WTC11 (cell line): Measurements from ENCODE around the gene GMIP. TPM values are rescaled to one million over a fixed set of nuclear protein-coding genes. Genes with fewer than 3 reads are reported as not detected.

Source experiments
- ATAC-seq: fragments of 200-7000 bp; cut with Tn5 transposase; 2 replicates; pipeline ENCODE4 v1.10.0; 2021; ENCODE audit warnings: mild to moderate bottlenecking, moderate library complexity
- CTCF ChIA-PET: fragments of 300-600 bp; sonication (Branson Sonifier 250); formaldehyde crosslinking; loops from one replicate; lab custom pipeline; 2021; ENCODE audit warnings: antibody characterized with exemption; lab: Charles Lee
- POLR2A ChIA-PET: fragments of 350-600 bp; sonication (Branson Sonifier 250); formaldehyde crosslinking; loops from one replicate; lab custom pipeline; 2021; ENCODE audit warnings: antibody characterized with exemption; lab: Charles Lee
- DNase-seq: peaks from one replicate; pipeline ENCODE4 v3.0.0; 2021; ENCODE audit warnings: low spot score
- H3K27ac Mint-ChIP-seq: 2 replicates; pipeline ENCODE4 v1.8.0; 2021; ENCODE audit warnings: mixed read lengths
- H3K27me3 Mint-ChIP-seq: 2 replicates; pipeline ENCODE4 v1.8.0; 2021; ENCODE audit warnings: low read depth, mild to moderate bottlenecking, moderate library complexity, mixed read lengths
- H3K36me3 Mint-ChIP-seq: 2 replicates; pipeline ENCODE4 v1.8.0; 2021; ENCODE audit warnings: mixed read lengths
- H3K4me1 Mint-ChIP-seq: 2 replicates; pipeline ENCODE4 v1.8.0; 2022; ENCODE audit warnings: mixed read lengths
- H3K4me3 Mint-ChIP-seq: 2 replicates; pipeline ENCODE4 v1.8.0; 2021; ENCODE audit warnings: mild to moderate bottlenecking, moderate library complexity, mixed read lengths
- H3K9me3 Mint-ChIP-seq: 2 replicates; pipeline ENCODE4 v1.8.0; 2021; ENCODE audit warnings: mixed read lengths
- CBFB ChIP-seq: sonication (generic); formaldehyde crosslinking; IDR thresholded peaks from 2 replicates; pipeline ENCODE4 v1.8.1; 2022; ENCODE audit warnings: mild to moderate bottlenecking, low read depth, missing genetic modification reagents
- FOXP1 ChIP-seq: sonication (generic); formaldehyde crosslinking; IDR thresholded peaks from 2 replicates; pipeline ENCODE4 v1.8.0; 2022; ENCODE audit warnings: missing genetic modification reagents, mild to moderate bottlenecking, moderate library complexity, borderline replicate concordance
- GRHL2 ChIP-seq: fragments of 250-450 bp; sonication (Bioruptor Pico); IDR thresholded peaks from 2 replicates; pipeline ENCODE4 v1.8.0; 2022; ENCODE audit warnings: mild to moderate bottlenecking, moderate library complexity; ENCODE audit not compliant: insufficient replicate concordance, severe bottlenecking
- HMGA2 ChIP-seq: fragments of 250-450 bp; sonication (Bioruptor Pico); IDR thresholded peaks from 2 replicates; pipeline ENCODE4 v1.4.0; 2021; ENCODE audit warnings: mild to moderate bottlenecking, moderate library complexity
- IRF2 ChIP-seq: sonication (generic); formaldehyde crosslinking; IDR thresholded peaks from 2 replicates; pipeline ENCODE4 v1.8.0; 2022; ENCODE audit warnings: low read depth, missing genetic modification reagents, borderline replicate concordance
- JAZF1 ChIP-seq: fragments of 250-450 bp; sonication (Bioruptor Pico); IDR thresholded peaks from 2 replicates; pipeline ENCODE4 v1.9.0; 2021; ENCODE audit warnings: moderate library complexity, mild to moderate bottlenecking, inconsistent platforms
- MXD4 ChIP-seq: fragments of 250-450 bp; sonication (Bioruptor Pico); IDR thresholded peaks from 2 replicates; pipeline ENCODE4 v1.8.0; 2021; ENCODE audit warnings: mild to moderate bottlenecking, moderate library complexity, borderline replicate concordance
- NR2C2 ChIP-seq: sonication (generic); formaldehyde crosslinking; IDR thresholded peaks from 2 replicates; pipeline ENCODE4 v1.8.0; 2022; ENCODE audit warnings: mild to moderate bottlenecking, missing genetic modification reagents
- NR3C1 ChIP-seq: sonication (generic); formaldehyde crosslinking; conservative IDR thresholded peaks from 2 replicates; pipeline ENCODE4 v1.8.1; 2023; ENCODE audit warnings: low read depth, mild to moderate bottlenecking, missing genetic modification reagents
- RELA ChIP-seq: sonication (generic); formaldehyde crosslinking; IDR thresholded peaks from 2 replicates; pipeline ENCODE4 v1.8.1; 2022; ENCODE audit warnings: missing genetic modification reagents, mild to moderate bottlenecking, borderline replicate concordance
- TEAD1 ChIP-seq: sonication (generic); formaldehyde crosslinking; IDR thresholded peaks from 2 replicates; pipeline ENCODE4 v1.8.0; 2022; ENCODE audit warnings: mild to moderate bottlenecking, missing genetic modification reagents
- TEAD4 ChIP-seq: sonication (generic); formaldehyde crosslinking; IDR thresholded peaks from 2 replicates; pipeline ENCODE4 v1.8.0; 2022; ENCODE audit warnings: mild to moderate bottlenecking, missing genetic modification reagents
- ZBTB21 ChIP-seq: sonication (generic); formaldehyde crosslinking; IDR thresholded peaks from 2 replicates; pipeline ENCODE4 v1.8.1; 2023; ENCODE audit warnings: mild to moderate bottlenecking, missing genetic modification reagents, borderline replicate concordance
- ZNF232 ChIP-seq: sonication (generic); formaldehyde crosslinking; IDR thresholded peaks from 2 replicates; pipeline ENCODE4 v1.8.0; 2022; ENCODE audit warnings: mild to moderate bottlenecking, missing genetic modification reagents
- ZNF671 ChIP-seq: fragments of 250-450 bp; sonication (Bioruptor Pico); IDR thresholded peaks from 2 replicates; pipeline ENCODE4 v1.8.0; 2021; ENCODE audit warnings: mild to moderate bottlenecking
- total RNA-seq: library from RNA; stranded (reverse); gene quantifications from 3 replicates; pipeline ENCODE4 v1.2.3, GENCODE V29; 2021
- TF ChIP-seq, protein P1 (sequence below): sonication (generic); formaldehyde crosslinking; IDR thresholded peaks from 2 replicates; pipeline ENCODE4 v1.8.1; 2022; ENCODE audit warnings: missing genetic modification reagents, borderline replicate concordance
- TF ChIP-seq, protein P2 (sequence below): sonication (generic); formaldehyde crosslinking; IDR thresholded peaks from 2 replicates; pipeline ENCODE4 v1.8.1; 2023; ENCODE audit warnings: mild to moderate bottlenecking, missing genetic modification reagents, borderline replicate concordance
- TF ChIP-seq, protein P3 (sequence below): fragments of 250-450 bp; sonication (Bioruptor Pico); IDR thresholded peaks from 2 replicates; pipeline ENCODE4 v1.9.0; 2021; ENCODE audit warnings: mild to moderate bottlenecking, borderline replicate concordance
- TF ChIP-seq, protein P4 (sequence below): sonication (generic); formaldehyde crosslinking; IDR thresholded peaks from 2 replicates; pipeline ENCODE4 v1.8.1; 2023; ENCODE audit warnings: mild to moderate bottlenecking, moderate library complexity, missing genetic modification reagents
- TF ChIP-seq, protein P5 (sequence below): sonication (generic); formaldehyde crosslinking; IDR thresholded peaks from 2 replicates; pipeline ENCODE4 v1.8.1; 2023; ENCODE audit warnings: mild to moderate bottlenecking, missing genetic modification reagents, moderate library complexity

The GMIP gene
- total RNA-seq, 1 experiment from 2014 or later = 23.0 TPM

DNA sequence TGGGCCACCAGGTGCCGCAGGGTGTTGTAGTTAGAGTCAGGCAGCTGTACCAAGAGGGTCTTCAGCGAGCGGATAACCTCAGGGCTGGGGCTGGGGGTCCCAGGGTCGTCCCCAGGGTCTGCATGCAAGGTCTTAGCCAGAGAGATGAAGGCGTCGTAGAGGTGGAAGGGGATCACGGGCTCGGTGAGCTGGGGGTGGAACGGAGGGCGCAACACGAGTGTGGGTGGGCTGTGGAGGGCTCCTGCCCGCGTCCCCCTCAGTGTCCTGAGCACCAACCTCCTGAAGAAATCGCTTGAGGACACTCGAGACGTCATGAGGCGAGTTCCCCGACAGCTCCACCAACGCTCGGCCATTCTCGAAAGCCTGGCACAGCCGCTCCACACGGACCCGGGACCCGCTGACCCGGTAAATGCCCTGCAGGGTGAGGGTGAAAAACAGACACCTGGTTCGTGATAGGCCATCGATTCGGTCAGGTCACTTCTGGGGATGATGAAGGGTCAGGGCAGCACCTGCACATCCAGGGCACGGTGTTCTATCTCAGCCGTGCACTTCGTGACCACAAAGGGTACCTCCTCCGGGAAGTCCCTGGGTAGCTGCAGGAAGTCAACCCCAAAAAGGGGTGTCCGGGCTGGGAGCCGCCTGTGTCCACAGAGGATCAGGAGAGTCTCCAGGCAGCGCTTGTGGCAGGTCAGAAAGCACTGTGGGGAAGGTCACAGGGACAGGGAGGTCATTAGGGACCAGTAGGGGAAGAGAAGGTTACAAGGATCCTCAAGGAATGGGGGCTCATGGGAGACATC, 8.7 kb downstream of the GMIP start:
- ChIA-PET POLR2A (no interaction called here), CTCF (interaction anchor here (0.8 kb wide), 1 partner anchor 9 kb away, joined by 3 read pairs; the partner anchor contains the start of gene GMIP)
- peaks cover 19% of the 10 kb centered on the region for H3K36me3 Mint-ChIP-seq
- no peak overlapping the region for H3K4me3 Mint-ChIP-seq
- H3K27ac Mint-ChIP-seq = no peak overlapping the region
- no peaks in the 10 kb centered on the region for H3K9me3 Mint-ChIP-seq
- no peak for TF ChIP-seq FOXP1 (CRISPR knock-in tag)
- TF ChIP-seq, protein P1, sequence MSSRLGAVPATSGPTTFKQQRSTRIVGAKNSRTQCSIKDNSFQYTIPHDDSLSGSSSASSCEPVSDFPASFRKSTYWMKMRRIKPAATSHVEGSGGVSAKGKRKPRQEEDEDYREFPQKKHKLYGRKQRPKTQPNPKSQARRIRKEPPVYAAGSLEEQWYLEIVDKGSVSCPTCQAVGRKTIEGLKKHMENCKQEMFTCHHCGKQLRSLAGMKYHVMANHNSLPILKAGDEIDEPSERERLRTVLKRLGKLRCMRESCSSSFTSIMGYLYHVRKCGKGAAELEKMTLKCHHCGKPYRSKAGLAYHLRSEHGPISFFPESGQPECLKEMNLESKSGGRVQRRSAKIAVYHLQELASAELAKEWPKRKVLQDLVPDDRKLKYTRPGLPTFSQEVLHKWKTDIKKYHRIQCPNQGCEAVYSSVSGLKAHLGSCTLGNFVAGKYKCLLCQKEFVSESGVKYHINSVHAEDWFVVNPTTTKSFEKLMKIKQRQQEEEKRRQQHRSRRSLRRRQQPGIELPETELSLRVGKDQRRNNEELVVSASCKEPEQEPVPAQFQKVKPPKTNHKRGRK (CRISPR knock-in tag) = no peak
- TF ChIP-seq, protein P2, sequence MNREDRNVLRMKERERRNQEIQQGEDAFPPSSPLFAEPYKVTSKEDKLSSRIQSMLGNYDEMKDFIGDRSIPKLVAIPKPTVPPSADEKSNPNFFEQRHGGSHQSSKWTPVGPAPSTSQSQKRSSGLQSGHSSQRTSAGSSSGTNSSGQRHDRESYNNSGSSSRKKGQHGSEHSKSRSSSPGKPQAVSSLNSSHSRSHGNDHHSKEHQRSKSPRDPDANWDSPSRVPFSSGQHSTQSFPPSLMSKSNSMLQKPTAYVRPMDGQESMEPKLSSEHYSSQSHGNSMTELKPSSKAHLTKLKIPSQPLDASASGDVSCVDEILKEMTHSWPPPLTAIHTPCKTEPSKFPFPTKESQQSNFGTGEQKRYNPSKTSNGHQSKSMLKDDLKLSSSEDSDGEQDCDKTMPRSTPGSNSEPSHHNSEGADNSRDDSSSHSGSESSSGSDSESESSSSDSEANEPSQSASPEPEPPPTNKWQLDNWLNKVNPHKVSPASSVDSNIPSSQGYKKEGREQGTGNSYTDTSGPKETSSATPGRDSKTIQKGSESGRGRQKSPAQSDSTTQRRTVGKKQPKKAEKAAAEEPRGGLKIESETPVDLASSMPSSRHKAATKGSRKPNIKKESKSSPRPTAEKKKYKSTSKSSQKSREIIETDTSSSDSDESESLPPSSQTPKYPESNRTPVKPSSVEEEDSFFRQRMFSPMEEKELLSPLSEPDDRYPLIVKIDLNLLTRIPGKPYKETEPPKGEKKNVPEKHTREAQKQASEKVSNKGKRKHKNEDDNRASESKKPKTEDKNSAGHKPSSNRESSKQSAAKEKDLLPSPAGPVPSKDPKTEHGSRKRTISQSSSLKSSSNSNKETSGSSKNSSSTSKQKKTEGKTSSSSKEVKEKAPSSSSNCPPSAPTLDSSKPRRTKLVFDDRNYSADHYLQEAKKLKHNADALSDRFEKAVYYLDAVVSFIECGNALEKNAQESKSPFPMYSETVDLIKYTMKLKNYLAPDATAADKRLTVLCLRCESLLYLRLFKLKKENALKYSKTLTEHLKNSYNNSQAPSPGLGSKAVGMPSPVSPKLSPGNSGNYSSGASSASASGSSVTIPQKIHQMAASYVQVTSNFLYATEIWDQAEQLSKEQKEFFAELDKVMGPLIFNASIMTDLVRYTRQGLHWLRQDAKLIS (CRISPR knock-in tag) = no peak
- TF ChIP-seq, protein P3, sequence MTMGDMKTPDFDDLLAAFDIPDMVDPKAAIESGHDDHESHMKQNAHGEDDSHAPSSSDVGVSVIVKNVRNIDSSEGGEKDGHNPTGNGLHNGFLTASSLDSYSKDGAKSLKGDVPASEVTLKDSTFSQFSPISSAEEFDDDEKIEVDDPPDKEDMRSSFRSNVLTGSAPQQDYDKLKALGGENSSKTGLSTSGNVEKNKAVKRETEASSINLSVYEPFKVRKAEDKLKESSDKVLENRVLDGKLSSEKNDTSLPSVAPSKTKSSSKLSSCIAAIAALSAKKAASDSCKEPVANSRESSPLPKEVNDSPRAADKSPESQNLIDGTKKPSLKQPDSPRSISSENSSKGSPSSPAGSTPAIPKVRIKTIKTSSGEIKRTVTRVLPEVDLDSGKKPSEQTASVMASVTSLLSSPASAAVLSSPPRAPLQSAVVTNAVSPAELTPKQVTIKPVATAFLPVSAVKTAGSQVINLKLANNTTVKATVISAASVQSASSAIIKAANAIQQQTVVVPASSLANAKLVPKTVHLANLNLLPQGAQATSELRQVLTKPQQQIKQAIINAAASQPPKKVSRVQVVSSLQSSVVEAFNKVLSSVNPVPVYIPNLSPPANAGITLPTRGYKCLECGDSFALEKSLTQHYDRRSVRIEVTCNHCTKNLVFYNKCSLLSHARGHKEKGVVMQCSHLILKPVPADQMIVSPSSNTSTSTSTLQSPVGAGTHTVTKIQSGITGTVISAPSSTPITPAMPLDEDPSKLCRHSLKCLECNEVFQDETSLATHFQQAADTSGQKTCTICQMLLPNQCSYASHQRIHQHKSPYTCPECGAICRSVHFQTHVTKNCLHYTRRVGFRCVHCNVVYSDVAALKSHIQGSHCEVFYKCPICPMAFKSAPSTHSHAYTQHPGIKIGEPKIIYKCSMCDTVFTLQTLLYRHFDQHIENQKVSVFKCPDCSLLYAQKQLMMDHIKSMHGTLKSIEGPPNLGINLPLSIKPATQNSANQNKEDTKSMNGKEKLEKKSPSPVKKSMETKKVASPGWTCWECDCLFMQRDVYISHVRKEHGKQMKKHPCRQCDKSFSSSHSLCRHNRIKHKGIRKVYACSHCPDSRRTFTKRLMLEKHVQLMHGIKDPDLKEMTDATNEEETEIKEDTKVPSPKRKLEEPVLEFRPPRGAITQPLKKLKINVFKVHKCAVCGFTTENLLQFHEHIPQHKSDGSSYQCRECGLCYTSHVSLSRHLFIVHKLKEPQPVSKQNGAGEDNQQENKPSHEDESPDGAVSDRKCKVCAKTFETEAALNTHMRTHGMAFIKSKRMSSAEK = no peak
- TF ChIP-seq, protein P4, sequence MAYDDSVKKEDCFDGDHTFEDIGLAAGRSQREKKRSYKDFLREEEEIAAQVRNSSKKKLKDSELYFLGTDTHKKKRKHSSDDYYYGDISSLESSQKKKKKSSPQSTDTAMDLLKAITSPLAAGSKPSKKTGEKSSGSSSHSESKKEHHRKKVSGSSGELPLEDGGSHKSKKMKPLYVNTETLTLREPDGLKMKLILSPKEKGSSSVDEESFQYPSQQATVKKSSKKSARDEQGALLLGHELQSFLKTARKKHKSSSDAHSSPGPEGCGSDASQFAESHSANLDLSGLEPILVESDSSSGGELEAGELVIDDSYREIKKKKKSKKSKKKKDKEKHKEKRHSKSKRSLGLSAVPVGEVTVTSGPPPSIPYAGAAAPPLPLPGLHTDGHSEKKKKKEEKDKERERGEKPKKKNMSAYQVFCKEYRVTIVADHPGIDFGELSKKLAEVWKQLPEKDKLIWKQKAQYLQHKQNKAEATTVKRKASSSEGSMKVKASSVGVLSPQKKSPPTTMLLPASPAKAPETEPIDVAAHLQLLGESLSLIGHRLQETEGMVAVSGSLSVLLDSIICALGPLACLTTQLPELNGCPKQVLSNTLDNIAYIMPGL (CRISPR knock-in tag) = no peak
- no peak for TF ChIP-seq JAZF1 (CRISPR knock-in tag)
- TF ChIP-seq GRHL2 = no peak
- TF ChIP-seq, protein P5, sequence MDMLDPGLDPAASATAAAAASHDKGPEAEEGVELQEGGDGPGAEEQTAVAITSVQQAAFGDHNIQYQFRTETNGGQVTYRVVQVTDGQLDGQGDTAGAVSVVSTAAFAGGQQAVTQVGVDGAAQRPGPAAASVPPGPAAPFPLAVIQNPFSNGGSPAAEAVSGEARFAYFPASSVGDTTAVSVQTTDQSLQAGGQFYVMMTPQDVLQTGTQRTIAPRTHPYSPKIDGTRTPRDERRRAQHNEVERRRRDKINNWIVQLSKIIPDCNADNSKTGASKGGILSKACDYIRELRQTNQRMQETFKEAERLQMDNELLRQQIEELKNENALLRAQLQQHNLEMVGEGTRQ (CRISPR knock-in tag) = no peak
- TF ChIP-seq TEAD4 (CRISPR knock-in tag) = no peak
- TF ChIP-seq ZNF232 (CRISPR knock-in tag) = no peak
- TF ChIP-seq NR2C2 = no peak
- no peak for TF ChIP-seq MXD4
- no peak for TF ChIP-seq HMGA2 (CRISPR knock-in tag)
- no peak for TF ChIP-seq CBFB (CRISPR knock-in tag)
- TF ChIP-seq NR3C1 (CRISPR knock-in tag) = no peak
- no peak for TF ChIP-seq IRF2 (CRISPR knock-in tag)
- no peak for TF ChIP-seq ZNF671 (CRISPR knock-in tag)
- TF ChIP-seq TEAD1 (CRISPR knock-in tag) = no peak
- no peak for TF ChIP-seq RELA (CRISPR knock-in tag)
- no peak for TF ChIP-seq ZBTB21 (CRISPR knock-in tag)
- peaks cover 2% of the 10 kb centered on the region; the same call in 1 of the 2 replicates for H3K27me3 Mint-ChIP-seq
- H3K4me1 Mint-ChIP-seq = peaks cover 3% of the 10 kb centered on the region; the same call in 1 of the 2 replicates
- no peak for ATAC-seq
- no peak for DNase-seq
